ENCODE results near the gene ZNF284.

- TF ChIP-seq CTCF (conservative IDR thresholded peaks at IDR 0.05 in 1 of 2, IDR thresholded peaks at IDR 0.05 in 1 of 2; ENCODE audit: extremely low read depth in 1 of 2, insufficient read depth in 1 of 2, low read depth in 1 of 2, low read length in 2 of 2) (no peak), EZH2 (IDR thresholded peaks at IDR 0.05; ENCODE audit: borderline replicate concordance, low read length) (no peak)
Observed at GRCh38 chr19:44059229-44059628, 12.7 kb upstream of the ZNF284 start.
